Mesenchymal stem cell (in vitro differentiated cells and primary cell): ENCODE results near the gene KNL1.

Source experiments
- DNase-seq: peaks from one replicate; pipeline ENCODE4 v3.0.0-alpha.2; 2013
- H2AFZ ChIP-seq: one replicate; pipeline ENCODE4 v1.6.1; 2013; ENCODE audit warnings: low read depth, mild to moderate bottlenecking, control low read depth, inconsistent platforms, low read length, moderate library complexity
- H2AK5ac ChIP-seq: 2 replicates; pipeline ENCODE4 v1.6.1; 2013; ENCODE audit warnings: low read length, moderate library complexity, mild to moderate bottlenecking, inconsistent platforms; ENCODE audit not compliant: severe bottlenecking
- H2BK120ac ChIP-seq: one replicate; pipeline ENCODE4 v1.6.1; 2013; ENCODE audit warnings: low read depth, mild to moderate bottlenecking, inconsistent platforms, low read length, moderate library complexity
- H2BK12ac ChIP-seq, 2 experiments: one replicate each; pipeline ENCODE4 v1.6.1; 2013; ENCODE audit warnings: inconsistent platforms in 2 of 2, low read length in 2 of 2, mild to moderate bottlenecking in 2 of 2, moderate library complexity in 2 of 2, control low read depth in 1 of 2
- H2BK15ac ChIP-seq: one replicate; pipeline ENCODE4 v1.6.1; 2013; ENCODE audit warnings: mild to moderate bottlenecking, low read depth, inconsistent platforms; ENCODE audit not compliant: poor library complexity, severe bottlenecking
- H2BK5ac ChIP-seq: 2 replicates; pipeline ENCODE4 v1.6.1; 2013; ENCODE audit warnings: low read depth, mild to moderate bottlenecking, low read length, control low read depth, inconsistent platforms; ENCODE audit not compliant: poor library complexity, severe bottlenecking
- H3K14ac ChIP-seq, 2 experiments: one replicate each; pipeline ENCODE4 v1.6.1; 2013; ENCODE audit warnings: inconsistent platforms in 2 of 2, low read length in 2 of 2, control low read depth in 1 of 2, mild to moderate bottlenecking in 1 of 2, moderate library complexity in 1 of 2
- H3K18ac ChIP-seq, 2 experiments: one replicate each; pipeline ENCODE4 v1.6.1; 2013; ENCODE audit warnings: inconsistent platforms in 2 of 2, low read length in 2 of 2, control low read depth in 1 of 2, low read depth in 1 of 2, mild to moderate bottlenecking in 1 of 2
- H3K23ac ChIP-seq, 2 experiments: one replicate each; pipeline ENCODE4 v1.6.1; 2013; ENCODE audit warnings: inconsistent platforms in 2 of 2, low read length in 2 of 2, mild to moderate bottlenecking in 2 of 2, moderate library complexity in 2 of 2, control low read depth in 1 of 2
- H3K27ac ChIP-seq: 2 replicates; pipeline ENCODE4 v1.5.1; 2013; ENCODE audit warnings: mild to moderate bottlenecking, moderate library complexity, low read length, control low read depth, inconsistent platforms; ENCODE audit not compliant: poor library complexity, severe bottlenecking
- H3K27me3 ChIP-seq, 2 experiments: 2 replicates each; pipeline versions ENCODE4 v1.6.1 to v1.7.0; 2013; ENCODE audit warnings: low read length in 2 of 2, mild to moderate bottlenecking in 2 of 2, moderate library complexity in 2 of 2, control low read depth in 1 of 2, inconsistent platforms in 1 of 2; ENCODE audit not compliant: control insufficient read depth in 1 of 2, insufficient read depth in 1 of 2
- H3K36me3 ChIP-seq, 2 experiments: 2 replicates each; pipeline versions ENCODE4 v1.6.1 to v1.7.0; 2013; ENCODE audit warnings: low read length in 2 of 2, control low read depth in 1 of 2, inconsistent platforms in 1 of 2, low read depth in 1 of 2, mild to moderate bottlenecking in 1 of 2; ENCODE audit not compliant: insufficient read depth in 2 of 2, control insufficient read depth in 1 of 2
- H3K4ac ChIP-seq, 2 experiments: one replicate each; pipeline ENCODE4 v1.6.1; 2013; ENCODE audit warnings: inconsistent platforms in 2 of 2, low read length in 2 of 2, mild to moderate bottlenecking in 2 of 2, moderate library complexity in 2 of 2, control low read depth in 1 of 2, low read depth in 1 of 2
- H3K4me1 ChIP-seq: 2 replicates; pipeline ENCODE4 v1.6.1; 2013; ENCODE audit warnings: low read depth, low read length, control low read depth; ENCODE audit not compliant: control insufficient read depth, insufficient read depth
- H3K4me2 ChIP-seq: 2 replicates; pipeline ENCODE4 v1.6.1; 2013; ENCODE audit warnings: low read length, mild to moderate bottlenecking, inconsistent platforms; ENCODE audit not compliant: poor library complexity, severe bottlenecking
- H3K4me3 ChIP-seq, 2 experiments: 2 replicates each; pipeline versions ENCODE4 v1.5.1 to v1.7.0; 2013; ENCODE audit warnings: low read length in 2 of 2, mild to moderate bottlenecking in 2 of 2, control low read depth in 1 of 2, low read depth in 1 of 2; ENCODE audit not compliant: insufficient read depth in 1 of 2
- H3K79me1 ChIP-seq: replicated peaks from 2 replicates; pipeline ENCODE4 v1.6.1; 2013; ENCODE audit warnings: mild to moderate bottlenecking, control low read depth, low read length, inconsistent platforms; ENCODE audit not compliant: poor library complexity, severe bottlenecking
- H3K9ac ChIP-seq: 2 replicates; pipeline ENCODE4 v1.7.0; 2013; ENCODE audit warnings: mild to moderate bottlenecking, low read length, moderate library complexity
- H3K9me3 ChIP-seq: 2 replicates; pipeline ENCODE4 v1.7.0; 2013; ENCODE audit warnings: mild to moderate bottlenecking, low read length; ENCODE audit not compliant: control insufficient read depth
- H4K8ac ChIP-seq: one replicate; pipeline ENCODE4 v1.6.1; 2013; ENCODE audit warnings: inconsistent platforms, mild to moderate bottlenecking, low read length, moderate library complexity
- H4K91ac ChIP-seq: one replicate; pipeline ENCODE4 v1.6.1; 2013; ENCODE audit warnings: mild to moderate bottlenecking, low read length, inconsistent platforms
- WGBS: methylation state at CpG from one replicate; pipeline ENCODE4 v1.1.7; 2013; ENCODE audit warnings: mixed read lengths; 5-methylcytosine and 5-hydroxymethylcytosine counted together

KNL1 gene

GRCh38 chr15:40594429-40594836, 384 bp downstream of the KNL1 start:
- Histone ChIP-seq H2BK12ac (no peak overlapping the region), H3K79me1 (peaks cover 16% of the 10 kb centered on the region), H3K9ac (peak overlapping the region; percentile 99), H4K8ac (no peak overlapping the region), H3K4me2 (peak overlapping the region; percentile 94), H3K4ac (no peak overlapping the region), H2BK120ac (no peak overlapping the region), H4K91ac (no peak overlapping the region), H3K18ac (peak overlapping the region in 1 of 2 experiments; percentile 62), H2BK5ac (no peak overlapping the region), H3K27ac (peak overlapping the region; percentile 99), H3K36me3 (no peaks in the 10 kb centered on the region), H3K4me1 (peaks cover 2% of the 10 kb centered on the region), H3K23ac (no peak overlapping the region), H2AK5ac (no peak overlapping the region), H2AFZ (peak overlapping the region; percentile 97), H3K14ac (no peak overlapping the region), H3K9me3 (no peaks in the 10 kb centered on the region), H3K27me3 (no peaks in the 10 kb centered on the region), H2BK15ac (no peak overlapping the region), H3K4me3 (peak overlapping the region; percentile 91 to 97)
- DNase-seq, result peak; percentile 76
- 1% methylated on average over 28 of the region's 31 CpGs for WGBS

GRCh38 chr15:40595219-40595618, 1.2 kb downstream of the KNL1 start:
- Histone ChIP-seq H3K14ac (no peak overlapping the region), H3K9me3 (no peaks in the 10 kb centered on the region), H3K79me1 (peaks cover 20% of the 10 kb centered on the region), H2AFZ (no peak overlapping the region), H2AK5ac (no peak overlapping the region), H3K4me1 (peaks cover 2% of the 10 kb centered on the region), H3K4me2 (peak overlapping the region; percentile 81), H3K4ac (no peak overlapping the region), H3K18ac (no peak overlapping the region), H3K27ac (no peak overlapping the region), H2BK120ac (no peak overlapping the region), H4K91ac (no peak overlapping the region), H3K4me3 (peak overlapping the region in 1 of 2 experiments; percentile 97), H3K27me3 (no peaks in the 10 kb centered on the region), H3K36me3 (no peaks in the 10 kb centered on the region), H3K9ac (peak overlapping the region; percentile 99), H2BK12ac (no peak overlapping the region), H2BK5ac (no peak overlapping the region), H4K8ac (no peak overlapping the region), H3K23ac (no peak overlapping the region), H2BK15ac (no peak overlapping the region)
- 41% methylated on average over 5 of the region's 5 CpGs for WGBS
- DNase-seq, result no peak

DNA sequence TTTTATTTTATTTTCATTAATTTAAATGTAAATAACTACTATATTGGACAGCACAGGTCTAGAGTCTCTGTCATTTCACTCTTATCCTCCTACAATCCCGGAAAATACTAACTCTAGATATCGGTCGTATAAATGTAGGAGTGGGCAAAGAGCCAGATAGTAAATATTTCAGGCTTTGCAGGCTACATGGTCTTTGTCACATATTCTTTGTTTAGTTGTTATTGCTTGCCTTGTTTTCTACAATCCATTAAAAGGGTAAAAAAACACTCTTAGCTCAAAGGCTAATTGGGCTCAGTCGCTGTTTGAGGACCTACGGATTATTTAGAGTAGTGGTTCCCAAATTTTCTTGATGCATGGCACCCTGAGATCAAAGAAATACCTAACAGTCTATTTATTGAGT, 1.7 kb downstream of the KNL1 start:
- Histone ChIP-seq H2BK15ac (no peak overlapping the region), H3K23ac (no peak overlapping the region), H3K18ac (no peak overlapping the region), H3K27ac (no peak overlapping the region), H2BK5ac (no peak overlapping the region), H4K8ac (no peak overlapping the region), H2BK120ac (no peak overlapping the region), H3K4me1 (peaks cover 2% of the 10 kb centered on the region), H2AK5ac (no peak overlapping the region), H3K27me3 (no peaks in the 10 kb centered on the region), H3K4me2 (no peak overlapping the region), H3K36me3 (no peaks in the 10 kb centered on the region), H3K4me3 (no peak overlapping the region), H3K9ac (no peak overlapping the region), H2BK12ac (no peak overlapping the region), H3K4ac (no peak overlapping the region), H3K9me3 (no peaks in the 10 kb centered on the region), H3K79me1 (peaks cover 20% of the 10 kb centered on the region), H3K14ac (no peak overlapping the region), H4K91ac (no peak overlapping the region), H2AFZ (no peak overlapping the region)
- no peak for DNase-seq
- 100% methylated on average over 2 of the region's 5 CpGs for WGBS

- Histone ChIP-seq H2BK12ac (no peak overlapping the region), H3K4me1 (no peaks in the 10 kb centered on the region), H3K4me2 (no peak overlapping the region), H3K79me1 (peaks cover 20% of the 10 kb centered on the region), H3K23ac (no peak overlapping the region), H2BK120ac (no peak overlapping the region), H3K9ac (no peak overlapping the region), H3K9me3 (no peaks in the 10 kb centered on the region), H3K4me3 (no peak overlapping the region), H4K8ac (no peak overlapping the region), H3K14ac (no peak overlapping the region), H4K91ac (no peak overlapping the region), H3K18ac (no peak overlapping the region), H2BK15ac (no peak overlapping the region), H2AK5ac (no peak overlapping the region), H3K36me3 (no peaks in the 10 kb centered on the region), H3K4ac (no peak overlapping the region), H3K27me3 (no peaks in the 10 kb centered on the region), H3K27ac (no peak overlapping the region), H2AFZ (no peak overlapping the region), H2BK5ac (no peak overlapping the region)
- DNase-seq, result no peak
- 100% methylated on average over 2 of the region's 2 CpGs for WGBS
Measured at GRCh38 chr15:40597024-40597423, 3.0 kb downstream of the KNL1 start.
